Naive B cell (primary cell): ENCODE data around the gene FRY. TPM values are rescaled to one million over a fixed set of nuclear protein-coding genes. Genes with fewer than 3 reads are reported as not detected.

ENCODE experiments used
- ATAC-seq, 2 donors: fragments of 150-1000 bp; cut with Tn5 transposase; 2 replicates each; pipeline ENCODE4 v1.10.0; 2021; ENCODE audit warnings: low read depth in 2 of 2, mild to moderate bottlenecking in 2 of 2, moderate library complexity in 2 of 2
- DNase-seq: peaks from one replicate; pipeline ENCODE4 v3.0.0; 2022
- H3K27ac Mint-ChIP-seq, 6 donors: one replicate each; pipeline ENCODE4 v1.8.0; 2020 to 2022; ENCODE audit warnings: mild to moderate bottlenecking in 6 of 6, mixed read lengths in 6 of 6, moderate library complexity in 5 of 6, inconsistent platforms in 2 of 6
- H3K27me3 Mint-ChIP-seq, 3 donors: one replicate each; pipeline ENCODE4 v1.8.0; 2021 to 2022; ENCODE audit warnings: mixed read lengths in 3 of 3, mild to moderate bottlenecking in 1 of 3
- H3K36me3 Mint-ChIP-seq, 2 donors: one replicate each; pipeline ENCODE4 v1.8.0; 2020 to 2022; ENCODE audit warnings: mixed read lengths in 2 of 2, inconsistent platforms in 1 of 2, mild to moderate bottlenecking in 1 of 2
- H3K4me1 Mint-ChIP-seq, 3 donors: one replicate each; pipeline ENCODE4 v1.8.0; 2020 to 2022; ENCODE audit warnings: mixed read lengths in 3 of 3, inconsistent platforms in 1 of 3, mild to moderate bottlenecking in 1 of 3, moderate library complexity in 1 of 3
- H3K4me3 Mint-ChIP-seq, 8 donors: one replicate each; pipeline ENCODE4 v1.8.0; 2020 to 2022; ENCODE audit warnings: mild to moderate bottlenecking in 8 of 8, mixed read lengths in 8 of 8, moderate library complexity in 8 of 8, inconsistent platforms in 2 of 8
- H3K9me3 Mint-ChIP-seq, 7 donors: one replicate each; pipeline ENCODE4 v1.8.0; 2020 to 2022; ENCODE audit warnings: mixed read lengths in 7 of 7, mild to moderate bottlenecking in 5 of 7, inconsistent platforms in 2 of 7, moderate library complexity in 1 of 7
- polyA plus RNA-seq, 6 donors: library from polyadenylated mRNA; unstranded; fragments of 300-500 nt; fragmentation: Illumina TruSeq; gene quantifications; one replicate each; pipeline ENCODE4 v1.2.3, GENCODE V29; 2021; ENCODE audit warnings: low read depth in 6 of 6

The FRY gene
- polyA plus RNA-seq, 6 donors from 2014 or later, result 0.33 to 1.4 (median 0.86) TPM

DNA sequence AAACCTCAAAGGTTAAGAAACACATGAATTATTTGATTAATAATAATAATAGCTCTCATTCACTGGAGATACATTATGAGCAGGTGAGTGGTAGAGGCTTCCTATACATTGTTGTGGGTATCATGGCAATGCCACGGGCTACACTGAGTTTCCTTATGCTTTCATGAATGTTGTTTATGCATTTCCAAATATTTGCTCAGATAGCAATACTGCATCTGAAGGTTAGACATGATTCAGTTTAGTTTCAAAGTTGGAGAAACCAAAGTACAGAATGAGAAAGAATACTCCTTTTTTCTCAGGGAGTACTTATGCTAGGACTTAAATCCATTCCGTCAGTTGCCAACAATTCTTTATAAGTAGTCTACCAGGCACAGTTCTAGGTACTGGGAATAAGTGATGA is 108.5 kb downstream of the FRY start:
- DNase-seq (no peak), ATAC-seq (no peak)
- Mint-ChIP-seq H3K27ac (no peak overlapping the region), H3K4me1 (no peaks in the 10 kb centered on the region), H3K27me3 (no peaks in the 10 kb centered on the region), H3K36me3 (no peaks in the 10 kb centered on the region), H3K4me3 (no peak overlapping the region), H3K9me3 (no peaks in the 10 kb centered on the region)

DNA sequence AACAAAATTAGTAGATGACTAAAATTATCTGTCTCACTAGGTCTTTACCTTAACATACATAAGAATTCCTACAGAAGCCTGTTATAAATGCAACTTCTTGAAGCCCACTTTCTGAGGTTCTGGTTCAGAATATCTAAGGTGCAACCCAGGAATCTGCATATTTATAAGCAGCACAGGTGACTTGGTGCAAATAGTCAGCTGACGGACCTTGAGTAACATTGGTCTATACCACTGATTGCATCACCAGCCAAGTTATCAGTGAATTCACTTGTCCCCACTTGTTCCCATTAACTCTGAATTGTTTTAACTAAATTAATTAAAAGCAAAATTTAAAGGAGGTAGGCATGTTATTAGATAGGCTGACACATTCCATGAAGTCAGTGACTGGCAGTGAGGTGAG is 109.9 kb downstream of the FRY start:
- Mint-ChIP-seq H3K4me3 (no peak overlapping the region), H3K27ac (no peak overlapping the region), H3K9me3 (peaks cover 0 to under 1% (median 0%) of the 10 kb centered on the region in 7 donors), H3K36me3 (no peaks in the 10 kb centered on the region), H3K4me1 (no peaks in the 10 kb centered on the region), H3K27me3 (no peaks in the 10 kb centered on the region)
- DNase-seq, result no peak
- no peak for ATAC-seq

DNA sequence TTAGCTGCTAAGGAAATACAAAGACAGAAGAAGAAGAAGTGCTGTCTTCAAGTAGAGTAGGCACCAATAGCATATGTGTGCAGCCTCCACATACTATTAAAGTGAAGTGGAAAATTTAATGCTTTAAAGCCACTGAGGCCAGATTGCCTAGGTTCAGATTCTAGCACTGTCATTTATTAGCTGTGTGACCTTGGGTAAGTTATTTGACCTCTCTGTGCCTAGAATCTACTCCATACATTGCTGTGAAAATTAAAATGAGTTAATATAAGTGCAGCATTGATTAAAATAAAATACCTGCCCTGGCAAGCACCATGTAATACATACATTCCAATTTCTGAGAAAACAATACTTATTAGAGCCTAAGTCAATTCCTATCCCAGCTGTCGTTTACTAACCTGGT is 110.5 kb downstream of the FRY start:
- DNase-seq (no peak), ATAC-seq (no peak)
- no peaks in the 10 kb centered on the region for H3K4me1 Mint-ChIP-seq
- no peaks in the 10 kb centered on the region for H3K36me3 Mint-ChIP-seq
- H3K27ac Mint-ChIP-seq, result no peak overlapping the region
- H3K9me3 Mint-ChIP-seq, result peaks cover 0 to 2% (median 0%) of the 10 kb centered on the region in 7 donors
- H3K27me3 Mint-ChIP-seq, result no peaks in the 10 kb centered on the region
- H3K4me3 Mint-ChIP-seq, result no peak overlapping the region

DNA sequence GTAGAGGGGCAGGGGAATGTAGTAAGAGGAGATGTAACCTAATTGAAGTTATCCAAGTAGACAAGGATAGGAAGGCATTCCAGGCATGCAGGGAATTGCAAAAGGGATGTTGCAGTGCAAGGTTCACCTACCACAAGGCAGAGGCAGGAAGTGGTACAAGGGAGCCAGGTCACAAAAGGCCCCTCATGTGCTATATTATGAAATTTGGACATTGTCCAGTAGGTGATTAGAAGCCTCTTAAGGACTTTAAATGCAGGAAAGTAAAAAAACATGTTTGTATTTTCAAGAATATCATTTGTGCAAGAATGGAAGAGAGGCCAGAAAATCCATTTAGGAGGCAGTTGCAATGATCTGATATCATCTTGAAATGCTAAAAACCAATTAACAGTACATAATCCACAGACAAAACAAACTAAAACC is 111.4 kb downstream of the FRY start:
- no peak overlapping the region for H3K4me3 Mint-ChIP-seq

DNA sequence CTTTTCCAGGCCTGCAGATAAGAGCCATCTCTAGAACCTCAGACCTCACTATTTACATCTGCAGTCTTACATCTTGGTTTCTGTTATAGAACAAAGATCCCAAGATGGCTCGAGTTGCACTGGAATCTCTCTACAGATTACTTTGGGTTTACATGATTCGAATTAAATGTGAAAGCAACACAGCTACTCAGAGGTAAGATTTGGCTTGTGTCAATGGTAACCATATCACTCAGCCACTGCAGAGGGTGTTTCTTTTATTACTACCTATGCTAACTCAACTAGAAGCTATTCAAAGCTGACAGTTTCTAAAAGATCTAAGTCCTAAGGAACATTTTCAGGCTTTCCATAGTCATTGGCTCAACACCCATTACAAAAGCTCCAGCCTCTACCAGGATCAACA is 115.6 kb downstream of the FRY start:
- peaks cover 0 to 2% (median 0%) of the 10 kb centered on the region in 7 donors for H3K9me3 Mint-ChIP-seq
- no peaks in the 10 kb centered on the region for H3K27me3 Mint-ChIP-seq
- no peaks in the 10 kb centered on the region for H3K4me1 Mint-ChIP-seq
- ATAC-seq (no peak), DNase-seq (no peak)
- no peak overlapping the region for H3K4me3 Mint-ChIP-seq
- H3K36me3 Mint-ChIP-seq, result no peaks in the 10 kb centered on the region
- H3K27ac Mint-ChIP-seq, result no peak overlapping the region

More for the DNA sequence above, 111.4 kb downstream of the FRY start:
- ATAC-seq (no peak), DNase-seq (no peak)
- H3K9me3 Mint-ChIP-seq, result peaks cover 0 to 2% (median 0%) of the 10 kb centered on the region in 7 donors
- H3K36me3 Mint-ChIP-seq, result no peaks in the 10 kb centered on the region
- H3K27me3 Mint-ChIP-seq, result no peaks in the 10 kb centered on the region
- H3K4me1 Mint-ChIP-seq, result no peaks in the 10 kb centered on the region
- no peak overlapping the region for H3K27ac Mint-ChIP-seq

DNA sequence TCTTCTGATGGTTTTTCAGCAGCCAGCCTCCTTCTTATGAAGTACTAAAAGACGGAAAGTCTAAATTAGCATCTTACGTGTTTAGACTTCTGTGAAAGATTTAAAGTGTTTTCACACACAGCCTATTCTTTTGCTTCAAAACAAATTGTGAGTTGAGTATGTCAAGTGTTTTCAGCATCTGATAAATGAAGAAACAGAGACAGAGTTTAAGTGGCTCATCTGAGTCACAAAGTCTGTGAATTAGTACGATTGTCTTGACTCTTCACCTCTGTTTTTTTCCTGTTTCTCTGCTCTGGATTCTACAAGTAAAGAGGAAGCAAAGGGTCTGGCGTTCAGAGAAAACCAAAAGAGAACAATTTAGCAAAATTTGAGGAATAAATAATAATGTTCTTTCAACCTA is 116.4 kb downstream of the FRY start:
- no peak for DNase-seq
- H3K4me1 Mint-ChIP-seq, result no peaks in the 10 kb centered on the region
- no peak for ATAC-seq
- H3K4me3 Mint-ChIP-seq, result no peak overlapping the region
- H3K27me3 Mint-ChIP-seq, result no peaks in the 10 kb centered on the region
- no peaks in the 10 kb centered on the region for H3K36me3 Mint-ChIP-seq
- H3K27ac Mint-ChIP-seq, result no peak overlapping the region
- H3K9me3 Mint-ChIP-seq, result peaks cover 0 to 2% (median 0%) of the 10 kb centered on the region in 7 donors

DNA sequence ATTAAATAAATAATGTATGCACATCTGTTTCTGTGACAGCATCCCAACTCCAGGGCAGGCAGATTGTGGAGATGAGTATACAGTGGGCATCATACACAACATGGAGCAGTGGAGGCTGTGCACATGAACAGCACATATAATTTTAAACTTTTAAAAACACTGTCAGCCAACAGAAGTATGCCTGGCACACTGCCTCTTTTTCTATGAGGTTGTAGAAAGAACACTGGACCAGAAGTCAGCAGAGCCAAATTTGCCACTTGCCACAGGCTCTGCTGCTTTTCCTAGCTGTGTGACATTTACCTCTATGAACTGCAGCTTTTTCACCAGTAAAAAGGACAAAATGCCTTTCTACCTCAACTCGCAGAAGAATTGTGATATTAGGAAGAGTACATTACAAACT is 118.7 kb downstream of the FRY start:
- Mint-ChIP-seq H3K4me1 (no peaks in the 10 kb centered on the region), H3K9me3 (peaks cover 0 to 2% (median 0%) of the 10 kb centered on the region in 7 donors), H3K27me3 (no peaks in the 10 kb centered on the region), H3K36me3 (no peaks in the 10 kb centered on the region), H3K27ac (no peak overlapping the region), H3K4me3 (no peak overlapping the region)
- ATAC-seq (no peak), DNase-seq (no peak)

DNA sequence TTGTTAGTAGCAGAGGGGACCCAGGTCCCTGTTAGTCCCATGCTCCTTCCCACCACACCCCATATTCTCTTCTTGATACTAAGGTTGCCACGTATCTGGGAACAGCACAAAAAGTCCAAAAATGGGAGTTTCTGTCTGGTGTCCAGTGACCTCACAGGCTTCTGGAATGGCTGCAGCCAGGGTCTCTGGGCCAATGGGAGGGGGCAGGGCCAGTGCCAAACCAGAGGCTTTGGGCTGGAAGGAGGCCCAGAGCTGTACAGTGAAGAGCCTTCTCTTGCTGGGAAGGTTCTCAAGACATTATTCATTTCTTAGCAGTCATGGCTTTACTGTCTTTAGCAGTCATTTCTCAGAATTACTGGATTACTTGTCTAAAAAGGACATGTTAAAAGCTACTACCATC is 119.2 kb downstream of the FRY start:
- Mint-ChIP-seq H3K27me3 (no peaks in the 10 kb centered on the region), H3K4me1 (no peaks in the 10 kb centered on the region), H3K27ac (peak overlapping the region in 1 of 6 donors; percentile 6), H3K9me3 (peaks cover 0 to 2% (median 0%) of the 10 kb centered on the region in 7 donors), H3K36me3 (no peaks in the 10 kb centered on the region), H3K4me3 (no peak overlapping the region)
- ATAC-seq, result no peak
- DNase-seq, result no peak

DNA sequence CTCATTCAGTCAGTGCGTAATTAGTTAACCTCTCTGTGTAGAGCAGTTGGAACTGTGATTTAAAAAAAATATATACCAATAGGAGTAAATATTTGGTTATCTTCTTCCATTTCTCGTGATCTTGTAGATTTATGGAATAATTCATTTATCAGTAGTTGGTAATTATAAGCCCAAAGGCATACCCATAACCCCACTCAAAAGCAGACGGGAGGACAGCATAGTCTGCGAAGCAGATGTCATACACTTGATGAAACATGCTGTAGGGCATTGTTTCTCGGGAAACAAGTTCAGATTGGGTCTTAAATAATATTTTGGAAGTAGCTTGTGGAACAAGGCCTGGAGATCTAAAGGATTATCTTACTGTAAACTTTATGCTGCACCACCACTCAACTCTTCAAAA is 119.7 kb downstream of the FRY start:
- no peak for DNase-seq
- Mint-ChIP-seq H3K27me3 (no peaks in the 10 kb centered on the region), H3K36me3 (no peaks in the 10 kb centered on the region), H3K4me1 (no peaks in the 10 kb centered on the region), H3K27ac (no peak overlapping the region), H3K4me3 (no peak overlapping the region), H3K9me3 (peaks cover 0 to 2% (median 0%) of the 10 kb centered on the region in 7 donors)
- ATAC-seq, result no peak

DNA sequence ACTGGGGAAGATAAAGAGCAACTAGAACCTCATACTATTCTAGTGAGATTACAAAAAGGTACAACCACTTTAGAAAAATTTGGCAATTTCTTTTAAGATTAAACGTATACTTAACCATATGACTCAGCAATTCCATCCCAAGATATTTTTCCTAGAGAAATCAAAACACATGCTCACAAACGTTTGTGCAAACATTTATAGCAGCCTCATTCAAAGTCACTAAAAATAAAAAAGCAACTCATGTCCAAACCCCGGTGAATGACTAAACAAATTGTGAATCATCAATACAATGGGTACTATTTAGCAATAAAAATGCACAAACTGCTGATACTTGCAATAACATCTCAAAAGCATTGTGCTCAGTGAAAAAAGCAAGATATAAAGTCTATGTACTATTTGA is 121.5 kb downstream of the FRY start:
- no peak for DNase-seq
- ATAC-seq, result no peak
- Mint-ChIP-seq H3K4me3 (no peak overlapping the region), H3K27me3 (no peaks in the 10 kb centered on the region), H3K9me3 (no peaks in the 10 kb centered on the region), H3K27ac (no peak overlapping the region), H3K4me1 (no peaks in the 10 kb centered on the region), H3K36me3 (no peaks in the 10 kb centered on the region)

DNA sequence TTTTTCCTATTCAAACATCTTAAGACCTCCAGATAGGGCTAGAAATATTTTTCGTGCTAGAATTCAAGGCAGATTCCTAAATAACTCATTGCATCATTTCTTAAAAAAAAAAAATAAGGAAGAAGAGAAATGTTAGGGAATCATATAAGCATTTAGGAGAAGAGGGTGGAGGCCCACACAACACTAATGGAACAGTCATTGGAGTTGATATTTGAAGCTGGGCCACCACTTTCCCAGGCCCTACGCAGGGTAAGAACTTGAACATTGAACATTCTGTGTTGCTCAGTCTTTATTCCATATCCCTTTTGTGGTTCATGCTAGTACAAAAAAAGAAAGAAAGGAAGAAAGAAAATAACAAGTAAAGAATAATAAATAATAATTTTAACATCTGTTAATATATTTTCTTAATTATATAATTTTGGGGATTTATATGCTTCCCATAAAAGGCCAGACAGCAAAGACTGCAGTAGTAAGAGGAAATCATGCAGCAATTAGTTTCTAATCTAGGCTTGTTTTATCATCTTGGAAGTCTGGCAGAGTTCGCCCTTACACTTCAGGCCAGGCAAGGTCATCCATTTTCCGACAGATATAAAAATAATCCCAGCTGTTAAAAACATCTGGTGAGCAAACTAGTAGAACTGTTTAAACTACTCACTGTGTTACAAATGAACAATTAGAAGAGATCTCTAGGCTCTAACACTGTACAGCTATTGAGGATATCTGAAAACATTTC is 127.7 kb downstream of the FRY start:
- Mint-ChIP-seq H3K9me3 (no peaks in the 10 kb centered on the region), H3K36me3 (no peaks in the 10 kb centered on the region), H3K4me3 (no peak overlapping the region), H3K27me3 (no peaks in the 10 kb centered on the region), H3K27ac (no peak overlapping the region), H3K4me1 (peaks cover 0 to 4% (median 0%) of the 10 kb centered on the region in 3 donors)
- DNase-seq (no peak), ATAC-seq (no peak)

DNA sequence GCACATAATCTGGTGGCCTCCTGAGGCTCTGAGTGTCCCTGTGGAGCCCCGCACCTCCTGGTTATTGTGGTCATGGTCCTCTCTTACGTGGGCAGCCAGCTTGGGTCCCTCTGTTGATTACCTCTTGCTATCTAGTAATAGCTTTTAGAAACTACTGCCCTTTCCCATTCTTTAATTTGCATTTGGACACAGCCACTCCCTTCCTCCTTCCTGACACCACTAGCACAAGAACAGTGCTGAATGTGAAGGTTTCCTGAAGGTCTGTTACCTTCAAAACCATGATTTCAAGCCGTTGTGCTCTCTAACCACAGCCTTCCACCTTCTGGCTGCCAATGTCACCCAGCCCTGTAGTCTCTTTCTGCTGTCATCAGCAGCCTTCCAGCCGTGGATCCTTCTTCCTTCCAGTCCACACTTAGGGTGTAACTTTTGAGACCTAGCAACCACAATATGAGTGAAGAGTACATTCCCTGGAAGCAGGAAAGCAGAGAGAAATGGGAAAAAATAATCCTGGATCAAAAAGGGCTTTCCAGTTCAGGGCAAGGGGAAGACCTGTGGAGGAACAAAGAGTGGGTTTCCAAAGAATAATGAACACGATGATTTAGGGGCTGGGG is 130.9 kb downstream of the FRY start:
- H3K27me3 Mint-ChIP-seq, result no peaks in the 10 kb centered on the region
- no peak overlapping the region for H3K4me3 Mint-ChIP-seq
- peak overlapping the region in 1 of 6 donors; percentile 80 for H3K27ac Mint-ChIP-seq
- no peaks in the 10 kb centered on the region for H3K36me3 Mint-ChIP-seq
- H3K9me3 Mint-ChIP-seq, result no peaks in the 10 kb centered on the region
- peaks cover 2 to 8% (median 4%) of the 10 kb centered on the region in 3 donors for H3K4me1 Mint-ChIP-seq
- no peak for DNase-seq
- no peak for ATAC-seq

DNA sequence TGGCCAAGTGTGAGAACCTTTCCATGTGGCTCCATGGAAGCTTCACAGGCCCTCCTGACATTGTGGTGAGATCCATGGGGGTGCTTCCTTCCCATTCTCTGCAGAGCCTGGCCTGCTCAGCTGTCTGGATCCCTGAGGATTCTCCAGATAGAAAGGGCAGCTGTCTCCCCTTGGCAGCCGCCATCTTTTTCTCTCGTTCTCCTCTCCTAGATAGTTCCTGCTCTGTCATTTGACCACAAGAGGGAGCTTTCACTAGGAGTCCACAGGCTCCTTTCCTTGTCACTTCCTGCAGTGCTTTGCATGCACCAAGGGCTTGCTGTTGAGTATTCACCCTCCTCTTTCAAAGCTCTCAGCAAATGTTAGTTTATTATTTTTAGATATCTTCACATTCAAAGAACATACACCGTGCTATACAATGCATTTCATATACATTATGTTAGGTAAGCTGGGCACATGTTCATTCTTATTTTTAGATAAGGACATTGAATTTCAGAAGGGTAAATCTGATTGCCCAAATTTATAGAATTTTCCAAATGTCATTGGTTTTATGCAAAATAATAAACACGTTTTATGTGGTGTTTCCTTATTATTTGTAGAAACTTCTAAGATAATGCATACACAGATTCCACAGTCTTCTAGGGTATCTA is 133.2 kb downstream of the FRY start:
- Mint-ChIP-seq H3K36me3 (no peaks in the 10 kb centered on the region), H3K4me1 (peaks cover 2 to 8% (median 4%) of the 10 kb centered on the region in 3 donors), H3K27me3 (no peaks in the 10 kb centered on the region), H3K9me3 (no peaks in the 10 kb centered on the region), H3K27ac (no peak overlapping the region), H3K4me3 (no peak overlapping the region)
- peak; percentile 41 to 65 for ATAC-seq
- DNase-seq, result peak; percentile 7

DNA sequence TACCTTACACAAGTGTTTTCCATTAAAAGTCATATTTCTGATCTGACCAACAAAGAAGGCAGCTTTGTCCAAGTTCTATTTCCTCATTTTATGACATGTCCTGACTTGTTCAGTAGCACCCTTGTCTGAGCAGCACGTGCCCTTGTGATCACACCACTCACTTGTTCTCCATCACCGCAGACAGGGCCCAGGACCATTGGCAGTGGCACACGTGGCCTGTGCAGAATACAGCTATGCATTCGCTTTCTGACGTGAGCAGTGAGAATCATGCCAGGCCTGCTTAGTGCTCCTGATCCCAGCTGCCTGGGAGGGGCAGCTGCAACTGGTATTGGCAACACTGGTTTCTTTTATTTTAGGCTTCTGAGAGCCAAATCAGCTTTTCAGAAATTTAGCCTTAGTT is 134.2 kb downstream of the FRY start:
- no peak overlapping the region for H3K27ac Mint-ChIP-seq
- peaks cover 2 to 8% (median 4%) of the 10 kb centered on the region in 3 donors for H3K4me1 Mint-ChIP-seq
- ATAC-seq (no peak), DNase-seq (no peak)
- no peak overlapping the region for H3K4me3 Mint-ChIP-seq
- H3K9me3 Mint-ChIP-seq, result no peaks in the 10 kb centered on the region
- H3K36me3 Mint-ChIP-seq, result no peaks in the 10 kb centered on the region
- H3K27me3 Mint-ChIP-seq, result no peaks in the 10 kb centered on the region
